ENCODE measurements around the gene DDX27. TPM values are rescaled to one million over a fixed set of nuclear protein-coding genes. Genes with fewer than 3 reads are reported as not detected.

Gene DDX27
- total and polyA plus RNA-seq, 2 of the 8 experiments (the other 6 are each of a cell fraction or from before 2014, with no cell fraction given), result 42.7 to 51.0 TPM

GRCh38 chr20:49171909-49172308 is 47.3 kb upstream of the DDX27 start (continued):
- TF ChIP-seq CTCF (IDR thresholded peaks at IDR 0.05; ENCODE audit: control extremely low read depth in 1 of 3, insufficient read depth in 1 of 3, low read depth in 1 of 3, low read length in 3 of 3) (no peak), RAD21 (IDR thresholded peaks at IDR 0.05 in 1 of 2, conservative IDR thresholded peaks at IDR 0.05 in 1 of 2; ENCODE audit: low read depth in 2 of 2, low read length in 2 of 2) (no peak), ZNF274 (IDR thresholded peaks at IDR 0.05; ENCODE audit: borderline replicate concordance, extremely low read depth, low read length) (no peak), JUN (IDR thresholded peaks at IDR 0.05; ENCODE audit: low read depth, low read length) (no peak), CHD1 (IDR thresholded peaks at IDR 0.05; ENCODE audit: low read depth, low read length) (no peak), BRCA1 (IDR thresholded peaks at IDR 0.05; ENCODE audit: low read depth, low read length) (no peak), ASH2L (IDR thresholded peaks at IDR 0.05; ENCODE audit: low read length) (no peak)

Data from H1 (cell line).